ENCODE results near the gene CCDC73.

Gene CCDC73

GRCh38 chr11:32571039-32571438 is 223.4 kb downstream of the CCDC73 start:
- no peak for DNase-seq (ENCODE audit: low read depth in 1 of 2, low spot score in 1 of 2)
- Histone ChIP-seq H3K27ac (replicated peaks) (no peak overlapping the region), H3K4me3 (replicated peaks; ENCODE audit: insufficient read depth, low read length) (no peak overlapping the region), H3K27me3 (ENCODE audit: insufficient read depth, poor library complexity, severe bottlenecking) (no peaks in the 10 kb centered on the region)
- no peak for TF ChIP-seq REST (IDR thresholded peaks at IDR 0.05; ENCODE audit: insufficient replicate concordance, low read depth)
- TF ChIP-seq CTCF (IDR thresholded peaks at IDR 0.05; ENCODE audit: insufficient read depth, low read length) = no peak
- TF ChIP-seq GABPA (IDR thresholded peaks at IDR 0.05; ENCODE audit: low read depth) = no peak
- no peak for TF ChIP-seq POLR2AphosphoS5 (IDR thresholded peaks at IDR 0.05; ENCODE audit: low read depth)
- no peak for TF ChIP-seq SPI1 (IDR thresholded peaks at IDR 0.05; ENCODE audit: borderline replicate concordance, low read depth)

GRCh38 chr11:32569313-32569881 is 225.1 kb downstream of the CCDC73 start:
- TF ChIP-seq POLR2AphosphoS5 (IDR thresholded peaks at IDR 0.05; ENCODE audit: low read depth) = no peak
- no peak for TF ChIP-seq REST (IDR thresholded peaks at IDR 0.05; ENCODE audit: insufficient replicate concordance, low read depth)
- TF ChIP-seq CTCF (IDR thresholded peaks at IDR 0.05; ENCODE audit: insufficient read depth, low read length) = no peak
- DNase-seq (ENCODE audit: low read depth in 1 of 2, low spot score in 1 of 2) = no peak
- H3K27ac ChIP-seq (replicated peaks) = no peak overlapping the region

GRCh38 chr11:32567154-32567553 is 227.3 kb downstream of the CCDC73 start:
- no peak overlapping the region for H3K27ac ChIP-seq (replicated peaks)
- DNase-seq (ENCODE audit: low read depth in 1 of 2, low spot score in 1 of 2) = no peak
- no peaks in the 10 kb centered on the region for H3K27me3 ChIP-seq (ENCODE audit: insufficient read depth, poor library complexity, severe bottlenecking)
- TF ChIP-seq SPI1 (IDR thresholded peaks at IDR 0.05; ENCODE audit: borderline replicate concordance, low read depth) (no peak), GABPA (IDR thresholded peaks at IDR 0.05; ENCODE audit: low read depth) (no peak), POLR2AphosphoS5 (IDR thresholded peaks at IDR 0.05; ENCODE audit: low read depth) (no peak), CTCF (IDR thresholded peaks at IDR 0.05; ENCODE audit: insufficient read depth, low read length) (no peak), REST (IDR thresholded peaks at IDR 0.05; ENCODE audit: insufficient replicate concordance, low read depth) (no peak)
- H3K4me3 ChIP-seq (replicated peaks; ENCODE audit: insufficient read depth, low read length) = no peak overlapping the region

More at GRCh38 chr11:32569313-32569881, 225.1 kb downstream of the CCDC73 start:
- H3K4me3 ChIP-seq (replicated peaks; ENCODE audit: insufficient read depth, low read length) = no peak overlapping the region
- H3K27me3 ChIP-seq (ENCODE audit: insufficient read depth, poor library complexity, severe bottlenecking) = no peaks in the 10 kb centered on the region
